OCI-LY7 (cell line): ENCODE data around the gene GREM2.

ENCODE experiments used
- CTCF ChIP-seq: fragments of 200-600 bp; sonication (generic); conservative IDR thresholded peaks from 2 replicates; pipeline ENCODE4 v1.5.1; 2014; ENCODE audit warnings: mild to moderate bottlenecking, antibody characterized with exemption, low read length, moderate library complexity, mixed read lengths
- EZH2phosphoT487 ChIP-seq: fragments of 200-600 bp; sonication (generic); IDR thresholded peaks from 2 replicates; pipeline ENCODE4 v1.6.1; 2018; ENCODE audit warnings: low read depth, borderline replicate concordance, mild to moderate bottlenecking, mixed run types, antibody characterized with exemption, low read length, moderate library complexity, mixed read lengths

- TF ChIP-seq CTCF (no peak), EZH2phosphoT487 (no peak)
Observed at GRCh38 chr1:240522122-240522822, 89.7 kb downstream of the GREM2 start.
